AG10803 (cell line): ENCODE data around the gene RGS4.

Experiments
- DNase-seq: peaks from one replicate; pipeline ENCODE4 v3.0.0; 2010; ENCODE audit warnings: low read depth
- H3K4me3 ChIP-seq: 2 replicates; pipeline ENCODE4 v1.5.1; 2011; ENCODE audit warnings: mild to moderate bottlenecking, low read length, control low read depth
- CTCF ChIP-seq: conservative IDR thresholded peaks from 2 replicates; pipeline ENCODE4 v1.5.1; 2011; ENCODE audit warnings: mild to moderate bottlenecking, low read length, control low read depth, inconsistent platforms

RGS4 gene

GRCh38 chr1:163119707-163120106, 50.5 kb downstream of the RGS4 start:
- no peak for TF ChIP-seq CTCF
- H3K4me3 ChIP-seq: no peak overlapping the region
- DNase-seq: no peak

- no peak overlapping the region for H3K4me3 ChIP-seq
- DNase-seq: peak; percentile 2
- no peak for TF ChIP-seq CTCF
Measured at GRCh38 chr1:163120372-163120771, 51.2 kb downstream of the RGS4 start.

GRCh38 chr1:163124812-163125211, 55.7 kb downstream of the RGS4 start:
- no peak for TF ChIP-seq CTCF
- H3K4me3 ChIP-seq: no peak overlapping the region

More at GRCh38 chr1:163124812-163125211, 55.7 kb downstream of the RGS4 start:
- no peak for DNase-seq
